Measurements from ENCODE around the gene NPLOC4.

NPLOC4 gene

DNA sequence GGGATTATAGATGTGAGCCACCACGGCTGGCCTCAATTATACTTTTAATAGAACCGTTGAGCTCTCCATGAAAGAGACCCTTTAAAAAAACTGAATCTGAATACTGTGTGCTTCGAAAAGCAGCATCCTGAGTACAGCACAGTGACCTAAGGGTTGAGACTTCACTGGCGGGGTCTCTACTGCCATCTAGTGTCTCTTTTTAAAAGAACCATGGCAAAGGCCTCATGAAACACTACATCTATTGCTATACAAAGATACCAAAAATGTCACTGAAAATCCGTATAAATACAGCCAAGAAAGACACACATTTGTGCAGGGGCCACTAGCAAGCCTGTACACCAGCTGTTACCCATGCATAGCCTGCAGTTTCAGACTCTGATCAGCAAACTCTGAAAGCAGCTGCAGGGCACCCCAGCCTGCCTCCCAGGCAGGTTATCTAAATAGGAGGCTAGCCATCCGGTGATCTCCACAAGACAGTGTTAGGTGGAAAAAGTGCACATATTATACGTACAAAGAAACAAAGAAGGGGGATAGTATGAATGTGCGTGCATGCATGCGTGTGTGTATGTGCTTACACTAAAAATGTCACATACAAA is 35.3 kb downstream of the NPLOC4 start:
- peaks cover 0 to 17% (median 9%) of the 10 kb centered on the region in 4 donors for H3K4me1 ChIP-seq
- H3K4me3 ChIP-seq: no peak overlapping the region
- no peaks in the 10 kb centered on the region for H3K27me3 ChIP-seq
- H3K9me3 ChIP-seq: no peaks in the 10 kb centered on the region
- TF ChIP-seq, protein P1, sequence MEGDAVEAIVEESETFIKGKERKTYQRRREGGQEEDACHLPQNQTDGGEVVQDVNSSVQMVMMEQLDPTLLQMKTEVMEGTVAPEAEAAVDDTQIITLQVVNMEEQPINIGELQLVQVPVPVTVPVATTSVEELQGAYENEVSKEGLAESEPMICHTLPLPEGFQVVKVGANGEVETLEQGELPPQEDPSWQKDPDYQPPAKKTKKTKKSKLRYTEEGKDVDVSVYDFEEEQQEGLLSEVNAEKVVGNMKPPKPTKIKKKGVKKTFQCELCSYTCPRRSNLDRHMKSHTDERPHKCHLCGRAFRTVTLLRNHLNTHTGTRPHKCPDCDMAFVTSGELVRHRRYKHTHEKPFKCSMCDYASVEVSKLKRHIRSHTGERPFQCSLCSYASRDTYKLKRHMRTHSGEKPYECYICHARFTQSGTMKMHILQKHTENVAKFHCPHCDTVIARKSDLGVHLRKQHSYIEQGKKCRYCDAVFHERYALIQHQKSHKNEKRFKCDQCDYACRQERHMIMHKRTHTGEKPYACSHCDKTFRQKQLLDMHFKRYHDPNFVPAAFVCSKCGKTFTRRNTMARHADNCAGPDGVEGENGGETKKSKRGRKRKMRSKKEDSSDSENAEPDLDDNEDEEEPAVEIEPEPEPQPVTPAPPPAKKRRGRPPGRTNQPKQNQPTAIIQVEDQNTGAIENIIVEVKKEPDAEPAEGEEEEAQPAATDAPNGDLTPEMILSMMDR (IDR thresholded peaks at IDR 0.05): peak; percentile 77 to 86
- intact Hi-C loops (cut with DNase I; ENCODE audit: low total_unique reads): loop anchor here (5.0 kb wide), 2 partner anchors 84 to 349 kb away; no protein-coding TSS in a partner anchor
- no peak overlapping the region for H3K27ac ChIP-seq
- peak in 1 of 2 donors; percentile 30 for DNase-seq
- peaks cover 49 to 83% (median 62%) of the 10 kb centered on the region in 3 donors for H3K36me3 ChIP-seq

DNA sequence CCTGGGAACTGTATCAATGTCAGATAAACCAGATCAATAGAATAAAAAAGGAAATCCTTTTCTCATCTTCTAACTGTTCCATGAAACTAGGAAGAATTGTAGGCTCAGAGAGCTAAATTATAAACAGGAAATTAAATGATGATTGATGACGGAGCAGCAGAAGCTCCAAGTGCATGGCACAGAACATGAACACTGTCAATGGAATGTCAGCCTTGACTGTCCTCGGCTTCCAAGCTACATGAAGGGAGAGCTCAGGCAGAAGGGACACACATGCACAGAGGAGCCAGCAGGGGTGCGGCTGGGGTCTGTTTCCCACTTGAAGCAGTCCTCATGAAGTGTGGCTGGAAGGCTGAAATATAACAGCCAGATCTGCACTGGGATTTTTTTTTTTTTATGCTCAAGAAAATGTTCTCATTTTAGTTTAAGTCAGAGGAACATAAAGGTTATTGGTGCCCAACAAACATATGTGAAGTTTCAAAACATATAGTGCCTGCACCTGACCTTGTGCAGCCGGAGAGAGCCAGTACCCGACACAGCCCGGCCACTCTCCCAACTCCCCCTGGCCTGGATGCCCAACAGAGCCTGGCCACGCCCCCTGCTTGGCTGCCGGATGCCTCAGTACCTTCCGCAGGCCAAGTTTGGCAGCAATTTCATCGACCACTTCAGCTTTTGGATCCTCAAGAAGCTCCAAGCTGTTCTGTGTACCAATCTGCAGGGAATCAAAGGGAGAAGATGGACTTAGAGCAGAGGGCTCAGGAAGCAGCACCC is 37.0 kb downstream of the NPLOC4 start:
- Histone ChIP-seq H3K9me3 (no peaks in the 10 kb centered on the region), H3K27ac (peak overlapping the region in 1 of 2 donors; percentile 28), H3K36me3 (peaks cover 47 to 83% (median 60%) of the 10 kb centered on the region in 3 donors), H3K4me3 (no peak overlapping the region), H3K27me3 (no peaks in the 10 kb centered on the region), H3K4me1 (peaks cover 0 to 17% (median 9%) of the 10 kb centered on the region in 4 donors)
- TF ChIP-seq, protein P1 (IDR thresholded peaks at IDR 0.05): no peak
- intact Hi-C loops (cut with DNase I; ENCODE audit: low total_unique reads): loop anchor here (5.0 kb wide), 2 partner anchors 83 to 348 kb away; no protein-coding TSS in a partner anchor
- DNase-seq: no peak

DNA sequence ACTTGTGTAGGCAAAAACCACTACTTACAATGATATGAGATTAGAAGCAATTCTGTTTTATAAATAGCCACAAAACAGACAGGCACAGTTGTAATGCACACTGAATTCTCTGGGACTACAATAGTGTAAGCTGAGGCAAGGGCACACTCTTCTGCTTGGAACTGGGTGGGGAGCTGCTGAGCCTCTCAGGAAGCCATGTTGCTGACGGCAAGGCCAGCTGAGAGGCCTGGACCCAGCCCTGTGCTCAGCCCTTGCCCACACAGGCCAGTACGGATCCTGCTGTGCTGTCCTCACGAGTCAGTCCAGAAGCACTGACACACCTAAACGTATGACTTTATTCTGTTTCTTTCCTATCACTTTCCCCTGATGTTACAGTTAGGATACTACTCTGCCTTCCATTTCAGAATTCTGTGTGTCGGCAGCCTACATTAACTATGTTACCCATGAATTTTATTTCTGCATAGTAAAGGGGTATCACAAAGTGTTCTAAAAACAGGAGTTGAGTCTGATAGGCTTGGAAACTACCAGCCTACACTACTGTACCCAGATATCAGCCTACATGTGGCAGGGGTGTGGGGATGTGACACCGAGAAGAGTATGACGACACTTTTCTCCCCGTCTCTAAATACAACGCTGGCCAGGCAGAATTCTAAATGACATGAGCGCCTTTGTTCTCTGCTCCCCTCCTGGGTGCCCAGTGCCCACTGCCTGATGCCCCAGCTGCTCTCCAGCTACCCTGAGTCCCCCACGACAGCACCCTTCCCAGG is 43.6 kb downstream of the NPLOC4 start:
- intact Hi-C loops (cut with DNase I; ENCODE audit: low total_unique reads): no loop called here
- Histone ChIP-seq H3K4me3 (no peak overlapping the region), H3K27me3 (no peaks in the 10 kb centered on the region), H3K9me3 (no peaks in the 10 kb centered on the region), H3K27ac (no peak overlapping the region), H3K36me3 (peaks cover 69 to 99% (median 84%) of the 10 kb centered on the region in 3 donors), H3K4me1 (no peaks in the 10 kb centered on the region)
- TF ChIP-seq, protein P1 (IDR thresholded peaks at IDR 0.05): no peak
- no peak for DNase-seq

DNA sequence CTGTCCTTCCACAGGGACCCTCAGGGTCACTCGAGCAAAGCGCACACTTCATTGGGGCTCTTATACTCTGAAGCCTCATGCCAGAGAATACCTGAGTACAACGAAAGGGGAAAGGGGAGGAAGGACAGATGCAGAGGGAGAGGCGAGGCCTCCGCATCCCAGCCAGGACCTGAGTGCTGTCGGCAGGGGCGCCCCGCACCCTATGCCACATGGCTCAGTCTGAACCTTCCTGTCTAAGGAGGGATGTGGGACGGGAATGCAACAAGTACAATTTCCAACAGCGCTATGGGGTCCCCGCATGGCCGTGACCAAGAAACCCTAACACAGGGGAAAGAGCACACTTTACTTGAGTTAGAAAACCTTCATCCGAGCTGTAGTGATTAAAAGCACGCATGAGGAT is 44.9 kb downstream of the NPLOC4 start:
- H3K4me1 ChIP-seq: no peaks in the 10 kb centered on the region
- peaks cover 76 to 98% (median 92%) of the 10 kb centered on the region in 3 donors for H3K36me3 ChIP-seq
- no peak overlapping the region for H3K4me3 ChIP-seq
- DNase-seq: no peak
- intact Hi-C loops (cut with DNase I; ENCODE audit: low total_unique reads): no loop called here
- no peaks in the 10 kb centered on the region for H3K27me3 ChIP-seq
- TF ChIP-seq, protein P1 (IDR thresholded peaks at IDR 0.05): no peak
- H3K9me3 ChIP-seq: no peaks in the 10 kb centered on the region
- H3K27ac ChIP-seq: no peak overlapping the region

DNA sequence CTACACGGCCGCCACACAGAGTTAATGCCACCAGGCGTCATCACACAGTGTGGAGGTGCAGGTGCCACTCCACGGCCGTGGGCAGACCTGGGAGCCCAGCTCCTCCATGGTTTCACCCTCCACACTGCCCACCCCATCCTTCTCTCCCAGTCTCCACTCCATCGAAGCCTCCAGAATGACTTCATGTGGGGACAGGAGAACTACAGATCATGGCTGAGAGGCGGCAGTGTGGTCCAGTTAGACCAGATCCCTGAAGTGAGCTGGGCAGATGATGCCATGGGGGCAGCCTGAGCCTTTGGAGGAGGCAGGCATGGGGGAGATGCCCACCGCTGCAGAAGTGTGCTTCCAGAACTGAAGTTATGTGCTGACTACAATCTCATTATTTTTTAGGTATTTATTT is 46.8 kb downstream of the NPLOC4 start:
- H3K27ac ChIP-seq: no peak overlapping the region
- no peak overlapping the region for H3K4me3 ChIP-seq
- intact Hi-C loops (cut with DNase I; ENCODE audit: low total_unique reads): no loop called here
- peaks cover 78 to 98% (median 94%) of the 10 kb centered on the region in 3 donors for H3K36me3 ChIP-seq
- no peak for DNase-seq
- H3K9me3 ChIP-seq: no peaks in the 10 kb centered on the region
- H3K4me1 ChIP-seq: no peaks in the 10 kb centered on the region
- TF ChIP-seq, protein P1 (IDR thresholded peaks at IDR 0.05): no peak
- no peaks in the 10 kb centered on the region for H3K27me3 ChIP-seq

Data from tibial artery (tissue), 4 donors.